Stimulated activated naive CD8-positive, alpha-beta T cell treated with anti-CD3 and anti-CD28 coated beads, Interleukin-15, amount 100 ng/mL, for 72 hours (primary cell): ENCODE measurements around the gene KIAA1549.
A peak's percentile ranks its signal among the peaks of the same experiment; 100 is the strongest.

Source experiments
- ATAC-seq: fragments of 150-1000 bp; cut with Tn5 transposase; 2 replicates; pipeline ENCODE4 v1.10.0; 2021; ENCODE audit warnings: mild to moderate bottlenecking, moderate library complexity
- DNase-seq, 2 donors: peaks; one replicate each; pipeline ENCODE4 v3.0.0; 2021 to 2022
- H3K27ac Mint-ChIP-seq, 2 donors: one replicate each; pipeline ENCODE4 v1.8.0; 2022; ENCODE audit warnings: mild to moderate bottlenecking in 2 of 2, mixed read lengths in 2 of 2, moderate library complexity in 2 of 2
- H3K27me3 Mint-ChIP-seq: one replicate; pipeline ENCODE4 v1.8.0; 2022; ENCODE audit warnings: mixed read lengths
- H3K4me1 Mint-ChIP-seq: one replicate; pipeline ENCODE4 v1.8.0; 2022; ENCODE audit warnings: mild to moderate bottlenecking, mixed read lengths
- H3K4me3 Mint-ChIP-seq, 2 donors: one replicate each; pipeline ENCODE4 v1.8.0; 2022; ENCODE audit warnings: mild to moderate bottlenecking in 2 of 2, mixed read lengths in 2 of 2, moderate library complexity in 1 of 2
- H3K9me3 Mint-ChIP-seq, 2 donors: one replicate each; pipeline ENCODE4 v1.8.0; 2022; ENCODE audit warnings: mixed read lengths in 2 of 2

Gene KIAA1549

DNA sequence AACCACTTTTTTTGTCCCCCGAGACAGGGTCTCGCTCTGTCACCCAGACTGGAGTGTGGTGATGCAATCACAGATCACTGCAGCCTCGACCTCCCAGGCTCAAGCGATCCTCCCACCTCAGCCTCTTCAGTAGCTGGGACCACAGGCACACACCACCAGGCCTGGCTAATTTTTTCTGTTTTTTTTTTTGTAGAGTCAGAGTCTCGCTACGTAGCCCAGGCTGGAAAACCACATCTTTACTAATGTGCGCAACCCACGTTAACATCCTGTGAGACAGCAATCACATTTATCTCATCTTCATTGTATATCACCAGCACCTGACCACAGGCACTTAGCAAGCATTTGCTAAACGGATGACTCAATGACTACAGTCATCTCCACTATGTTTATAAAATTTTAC is 105.4 kb downstream of the KIAA1549 start:
- peak overlapping the region in 1 of 2 donors; percentile 20 for H3K4me3 Mint-ChIP-seq
- no peaks in the 10 kb centered on the region for H3K27me3 Mint-ChIP-seq
- DNase-seq: peak; percentile 48 to 76
- peaks cover 15% of the 10 kb centered on the region for H3K4me1 Mint-ChIP-seq
- no peaks in the 10 kb centered on the region for H3K9me3 Mint-ChIP-seq
- ATAC-seq: peak; percentile 100
- peak overlapping the region in 1 of 2 donors; percentile 80 for H3K27ac Mint-ChIP-seq

DNA sequence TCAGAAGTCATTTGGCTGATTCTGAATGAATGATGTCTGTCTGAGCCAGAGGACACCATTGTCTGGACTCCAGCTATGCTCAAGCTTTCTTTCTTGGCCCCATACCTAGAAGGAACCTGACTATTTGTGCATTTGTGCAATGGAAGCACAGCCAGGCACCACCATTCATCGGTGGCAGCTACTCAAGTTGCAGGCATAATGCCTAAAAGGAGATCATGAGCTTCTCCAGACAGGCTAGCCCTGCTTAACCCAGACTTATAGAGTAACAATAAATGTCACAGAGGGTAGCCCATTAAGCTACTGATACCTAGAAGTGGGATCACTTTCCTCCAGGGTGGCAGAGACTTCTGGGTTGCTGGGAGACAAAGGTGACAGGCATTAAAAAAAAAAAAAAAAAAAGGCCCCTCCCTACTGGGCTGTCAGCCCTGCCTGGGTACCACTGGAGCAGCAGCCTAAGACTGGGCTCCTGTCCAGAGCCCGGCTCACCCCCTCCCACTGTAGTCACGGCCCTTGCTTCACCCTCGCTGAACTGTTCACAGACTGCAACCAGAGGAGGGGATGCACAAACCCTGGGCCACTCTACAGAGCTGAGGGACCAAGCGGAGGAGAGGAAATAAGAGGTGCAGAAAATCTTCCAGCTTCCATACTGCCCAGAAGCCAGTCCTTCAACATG is 107.8 kb downstream of the KIAA1549 start:
- H3K4me1 Mint-ChIP-seq: peaks cover 15% of the 10 kb centered on the region
- no peak overlapping the region for H3K4me3 Mint-ChIP-seq
- H3K27me3 Mint-ChIP-seq: no peaks in the 10 kb centered on the region
- no peaks in the 10 kb centered on the region for H3K9me3 Mint-ChIP-seq
- no peak for DNase-seq
- no peak overlapping the region for H3K27ac Mint-ChIP-seq
- no peak for ATAC-seq

DNA sequence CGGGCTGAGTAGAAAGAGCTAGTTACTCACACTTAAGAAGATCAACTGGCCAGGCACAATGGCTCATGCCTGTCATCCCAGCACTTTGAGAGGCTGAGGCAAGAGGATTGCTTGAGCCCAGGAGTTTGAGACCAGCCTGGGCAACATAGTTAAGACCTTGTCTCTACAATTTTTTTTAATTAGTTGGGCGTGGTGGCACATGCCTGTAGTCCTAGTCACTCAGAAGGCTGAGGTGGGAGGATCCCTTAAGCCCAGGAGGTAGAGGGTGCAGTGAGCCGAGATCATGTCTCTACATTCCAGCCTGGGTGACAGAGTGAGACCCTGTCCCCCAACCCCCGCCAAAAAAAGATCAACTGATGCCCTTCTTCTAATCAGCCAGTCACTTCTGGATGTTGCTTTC is 108.6 kb downstream of the KIAA1549 start:
- H3K9me3 Mint-ChIP-seq: no peaks in the 10 kb centered on the region
- DNase-seq (no peak), ATAC-seq (no peak)
- no peak overlapping the region for H3K27ac Mint-ChIP-seq
- H3K4me1 Mint-ChIP-seq: peaks cover 15% of the 10 kb centered on the region
- H3K27me3 Mint-ChIP-seq: no peaks in the 10 kb centered on the region
- no peak overlapping the region for H3K4me3 Mint-ChIP-seq

DNA sequence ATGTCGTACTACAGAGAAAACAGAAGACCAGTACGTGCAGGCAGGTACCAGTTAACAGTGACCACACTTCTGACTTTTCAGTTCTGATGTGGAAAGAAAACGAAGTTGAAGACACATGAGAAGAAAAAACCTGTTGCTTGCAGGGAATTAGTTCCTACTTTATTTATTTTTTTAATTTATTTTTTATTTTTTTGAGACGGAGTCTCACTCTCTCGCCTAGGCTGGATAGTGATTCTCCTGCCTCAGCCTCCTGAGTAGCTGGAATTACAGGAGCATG is 109.4 kb downstream of the KIAA1549 start:
- DNase-seq (no peak), ATAC-seq (no peak)
- Mint-ChIP-seq H3K27ac (no peak overlapping the region), H3K27me3 (no peaks in the 10 kb centered on the region), H3K4me1 (peaks cover 15% of the 10 kb centered on the region), H3K4me3 (no peak overlapping the region), H3K9me3 (no peaks in the 10 kb centered on the region)

DNA sequence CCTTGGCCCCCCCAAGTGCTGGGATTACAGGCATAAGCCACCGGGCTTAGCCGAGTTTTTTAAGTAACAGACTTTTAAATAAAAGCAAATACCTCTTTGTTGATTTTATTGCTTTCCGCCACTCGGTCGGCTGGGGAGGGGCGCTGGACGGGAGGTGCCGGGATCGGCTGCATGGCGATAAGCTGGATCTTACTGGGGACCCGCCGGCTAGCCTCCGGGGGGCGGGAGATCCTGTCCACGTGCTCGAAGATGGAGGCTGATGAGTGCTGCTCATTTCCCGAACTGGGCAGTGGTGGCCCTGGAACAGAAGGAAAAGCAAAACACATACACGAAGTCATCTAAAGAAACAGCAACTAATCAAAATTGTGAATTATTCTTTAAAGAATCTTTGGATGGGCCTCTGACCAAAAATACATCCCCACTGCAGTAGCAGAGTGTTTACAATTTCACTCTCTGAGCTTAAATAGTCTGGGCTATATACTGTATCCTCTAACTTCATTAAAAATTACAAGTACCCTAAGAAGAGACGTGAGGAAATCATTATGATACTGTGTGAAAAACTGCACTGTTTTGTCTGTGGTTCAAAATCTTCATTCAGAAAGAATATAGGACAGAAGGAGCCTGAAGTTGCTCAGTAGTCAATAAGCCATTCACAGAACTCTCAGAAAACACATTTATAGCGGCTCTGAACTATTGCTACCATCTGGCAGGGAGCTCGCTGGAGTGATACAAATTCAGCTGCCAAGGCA is 110.0 kb downstream of the KIAA1549 start:
- H3K9me3 Mint-ChIP-seq: no peaks in the 10 kb centered on the region
- H3K27me3 Mint-ChIP-seq: no peaks in the 10 kb centered on the region
- H3K27ac Mint-ChIP-seq: peak overlapping the region in 1 of 2 donors; percentile 31
- no peak overlapping the region for H3K4me3 Mint-ChIP-seq
- DNase-seq (no peak), ATAC-seq (no peak)
- H3K4me1 Mint-ChIP-seq: peaks cover 11% of the 10 kb centered on the region

DNA sequence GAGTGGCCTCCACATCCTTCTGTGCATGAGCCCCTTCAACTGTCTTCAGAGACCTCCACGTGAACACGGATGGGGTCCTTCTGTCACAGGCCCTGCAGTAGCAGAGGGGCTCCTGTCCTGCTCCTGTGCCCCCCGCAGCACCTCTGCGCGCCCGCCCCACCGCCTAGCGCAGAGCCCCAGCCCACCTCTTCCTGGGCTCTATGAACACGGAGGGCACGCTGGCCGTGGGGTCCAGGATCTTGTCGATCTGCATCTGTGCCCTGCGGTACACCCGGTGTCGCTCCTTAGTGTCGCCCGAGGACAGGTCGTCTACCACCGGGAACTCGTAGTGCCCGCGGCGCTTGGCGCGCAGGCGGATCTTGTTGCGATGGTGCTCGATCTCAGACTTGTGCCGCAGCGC is 111.8 kb downstream of the KIAA1549 start:
- Mint-ChIP-seq H3K4me1 (peaks cover 10% of the 10 kb centered on the region), H3K9me3 (no peaks in the 10 kb centered on the region)

DNA sequence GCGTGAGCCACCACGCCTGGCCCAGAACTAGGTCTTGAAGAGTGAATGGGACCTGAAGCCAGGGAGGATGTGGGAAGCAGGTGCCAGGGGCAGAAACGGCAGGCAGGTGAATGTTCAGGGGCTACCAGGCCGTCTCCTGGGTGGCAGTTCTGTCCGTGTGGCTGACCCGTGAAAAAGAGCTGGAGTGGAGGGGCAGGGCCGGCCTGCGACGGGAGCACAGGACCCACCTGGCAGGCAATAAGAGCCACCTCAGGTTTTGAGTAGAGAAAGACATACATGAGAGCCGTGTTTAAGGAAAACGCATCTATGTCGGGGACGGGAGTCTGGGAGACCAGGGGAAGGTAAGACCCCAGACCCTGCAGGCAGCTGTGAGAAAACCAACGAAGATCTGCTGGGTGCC is 112.5 kb downstream of the KIAA1549 start:
- no peak overlapping the region for H3K4me3 Mint-ChIP-seq
- peak overlapping the region; percentile 38 to 71 for H3K27ac Mint-ChIP-seq
- DNase-seq (no peak), ATAC-seq (no peak)
- peaks cover 10% of the 10 kb centered on the region for H3K4me1 Mint-ChIP-seq
- H3K27me3 Mint-ChIP-seq: no peaks in the 10 kb centered on the region
- H3K9me3 Mint-ChIP-seq: no peaks in the 10 kb centered on the region

More for the DNA sequence above, 111.8 kb downstream of the KIAA1549 start:
- no peak for DNase-seq
- Mint-ChIP-seq H3K27ac (no peak overlapping the region), H3K27me3 (no peaks in the 10 kb centered on the region), H3K4me3 (no peak overlapping the region)
- peak; percentile 50 for ATAC-seq

DNA sequence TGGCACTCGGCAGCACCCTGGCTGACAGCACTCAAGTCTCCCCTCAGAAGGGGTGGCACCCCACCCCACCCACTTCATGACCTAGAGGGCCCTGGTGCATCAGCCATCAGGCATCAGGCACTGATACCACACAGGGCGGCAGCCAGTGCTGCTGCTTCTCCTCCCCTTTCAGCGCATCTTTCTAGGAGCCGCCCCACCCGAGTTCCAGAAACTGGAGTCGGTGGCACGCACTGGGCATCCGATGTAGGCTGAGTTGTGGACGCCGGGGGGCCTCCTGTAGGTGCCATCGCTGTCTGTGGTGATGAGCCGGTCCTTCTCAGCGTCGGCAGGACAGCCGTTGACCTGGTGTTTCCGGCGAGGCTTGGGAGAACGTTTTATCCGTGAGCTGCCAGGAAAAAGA is 113.4 kb downstream of the KIAA1549 start:
- Mint-ChIP-seq H3K9me3 (no peaks in the 10 kb centered on the region), H3K27me3 (no peaks in the 10 kb centered on the region), H3K4me3 (no peak overlapping the region), H3K27ac (no peak overlapping the region), H3K4me1 (peaks cover 10% of the 10 kb centered on the region)
- DNase-seq: no peak
- no peak for ATAC-seq

DNA sequence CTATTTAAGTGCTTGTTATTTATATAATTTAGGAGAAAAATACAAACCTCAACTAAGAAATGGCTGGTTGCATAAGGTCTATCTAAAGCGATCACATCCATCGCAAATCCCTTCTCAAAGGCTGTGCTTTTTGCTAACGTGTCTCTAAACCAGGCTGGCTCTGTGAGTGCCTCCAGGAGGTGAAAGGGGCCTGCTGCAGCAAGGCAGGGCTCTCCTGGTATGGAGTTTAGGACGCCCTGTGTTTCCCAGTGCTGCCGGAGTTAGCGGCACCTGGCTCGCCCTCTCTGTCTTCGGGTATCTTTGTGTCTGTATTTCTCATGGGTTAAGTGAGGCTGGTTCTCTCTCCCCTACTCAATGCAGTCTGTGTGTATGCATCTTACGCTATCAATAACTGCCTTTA is 114.8 kb downstream of the KIAA1549 start:
- ATAC-seq: no peak
- no peak overlapping the region for H3K27ac Mint-ChIP-seq
- no peak overlapping the region for H3K4me3 Mint-ChIP-seq

DNA sequence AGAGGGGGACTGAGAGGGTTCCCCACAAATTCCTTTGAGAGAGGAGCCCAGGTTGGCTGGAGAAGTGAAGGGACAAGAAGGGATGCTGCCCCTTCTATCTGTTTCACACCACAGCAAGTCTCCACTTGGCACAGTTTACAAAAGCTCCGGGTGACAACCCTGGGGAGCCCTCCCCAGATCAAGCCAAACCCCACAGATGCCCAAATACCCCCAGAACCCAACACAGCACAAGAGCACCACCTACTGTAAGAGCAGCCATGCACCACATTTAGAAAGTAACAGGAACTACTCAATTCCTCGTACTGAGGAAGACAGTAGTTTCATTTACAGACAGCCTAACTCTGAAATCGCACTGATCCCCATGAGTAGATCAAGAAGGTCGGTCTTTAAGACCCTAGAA is 115.3 kb downstream of the KIAA1549 start:
- Mint-ChIP-seq H3K4me1 (peaks cover 10% of the 10 kb centered on the region), H3K27ac (peak overlapping the region; percentile 4 to 10), H3K4me3 (no peak overlapping the region), H3K27me3 (no peaks in the 10 kb centered on the region), H3K9me3 (no peaks in the 10 kb centered on the region)
- DNase-seq (peak; percentile 32 to 49), ATAC-seq (peak; percentile 80)

More for the DNA sequence above, 114.8 kb downstream of the KIAA1549 start:
- DNase-seq: no peak
- H3K9me3 Mint-ChIP-seq: no peaks in the 10 kb centered on the region
- peaks cover 10% of the 10 kb centered on the region for H3K4me1 Mint-ChIP-seq
- H3K27me3 Mint-ChIP-seq: no peaks in the 10 kb centered on the region

DNA sequence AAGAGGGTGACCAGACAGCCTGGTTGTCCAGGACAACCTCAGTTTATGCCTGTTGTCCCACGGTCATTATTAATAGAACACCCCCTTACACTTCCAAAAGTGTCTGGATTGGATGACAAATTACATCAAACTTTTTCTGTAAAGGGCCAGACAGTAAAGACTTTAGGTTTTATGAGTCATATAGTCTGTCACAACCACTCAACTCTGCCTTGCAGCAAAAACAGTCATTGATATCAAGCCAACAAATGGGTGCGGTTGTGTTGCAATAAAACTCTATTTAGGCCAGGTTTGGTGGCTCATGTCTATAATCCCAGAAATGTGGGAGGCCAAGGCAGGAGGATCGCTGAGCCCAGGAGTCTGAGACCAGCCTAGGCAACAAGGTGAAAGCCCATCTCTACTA is 116.5 kb downstream of the KIAA1549 start:
- no peak overlapping the region for H3K4me3 Mint-ChIP-seq
- H3K9me3 Mint-ChIP-seq: no peaks in the 10 kb centered on the region
- no peak for ATAC-seq
- peaks cover 10% of the 10 kb centered on the region for H3K4me1 Mint-ChIP-seq
- no peak overlapping the region for H3K27ac Mint-ChIP-seq
- H3K27me3 Mint-ChIP-seq: no peaks in the 10 kb centered on the region
- no peak for DNase-seq

DNA sequence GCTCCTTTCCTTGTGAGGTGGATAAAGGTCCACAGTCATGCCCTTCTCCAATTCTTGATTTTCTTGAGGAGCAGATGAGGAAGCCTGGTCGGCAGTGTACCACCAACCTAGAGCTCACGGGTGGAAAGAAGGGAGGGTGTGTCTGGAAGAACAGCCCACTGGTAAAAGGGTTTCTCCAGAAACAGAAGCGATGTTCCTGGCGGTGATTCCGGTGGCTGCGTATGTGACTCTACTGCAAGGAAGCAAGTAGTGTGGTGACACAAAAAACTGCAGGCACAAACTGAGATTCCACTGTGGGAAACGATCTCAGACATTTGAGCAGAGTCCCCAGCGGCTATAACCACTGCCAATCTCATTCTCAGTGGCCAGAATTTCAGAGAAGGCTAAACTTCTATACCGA is 117.3 kb downstream of the KIAA1549 start:
- no peak for ATAC-seq
- peaks cover 10% of the 10 kb centered on the region for H3K4me1 Mint-ChIP-seq
- DNase-seq: no peak
- H3K9me3 Mint-ChIP-seq: no peaks in the 10 kb centered on the region
- no peaks in the 10 kb centered on the region for H3K27me3 Mint-ChIP-seq
- no peak overlapping the region for H3K4me3 Mint-ChIP-seq
- H3K27ac Mint-ChIP-seq: no peak overlapping the region

DNA sequence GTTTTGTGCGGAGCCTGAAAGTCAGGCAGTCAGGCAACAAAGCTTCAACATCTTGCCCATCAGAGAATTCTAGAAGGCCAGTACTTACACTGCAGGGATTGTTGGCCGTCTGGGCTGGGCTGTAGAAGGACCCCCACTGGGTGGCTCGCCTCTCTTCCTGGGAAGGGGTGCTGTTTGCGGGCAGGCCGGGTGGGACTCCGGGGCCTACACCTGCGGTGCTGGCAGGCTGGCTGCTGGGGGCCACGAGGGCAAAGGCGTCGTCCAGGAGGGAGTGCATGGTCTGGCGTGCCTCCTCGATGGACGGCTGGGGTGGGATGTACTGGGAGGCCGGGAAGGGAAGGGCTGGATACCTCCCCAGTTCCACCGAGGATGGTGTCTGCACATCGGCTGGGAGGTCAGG is 120.1 kb downstream of the KIAA1549 start:
- no peak overlapping the region for H3K4me3 Mint-ChIP-seq
- H3K27ac Mint-ChIP-seq: no peak overlapping the region
- peaks cover 6 to 18% of the 10 kb centered on the region in 2 donors for H3K9me3 Mint-ChIP-seq
- no peak for ATAC-seq
- DNase-seq: no peak
- peaks cover 9% of the 10 kb centered on the region for H3K4me1 Mint-ChIP-seq
- H3K27me3 Mint-ChIP-seq: no peaks in the 10 kb centered on the region

DNA sequence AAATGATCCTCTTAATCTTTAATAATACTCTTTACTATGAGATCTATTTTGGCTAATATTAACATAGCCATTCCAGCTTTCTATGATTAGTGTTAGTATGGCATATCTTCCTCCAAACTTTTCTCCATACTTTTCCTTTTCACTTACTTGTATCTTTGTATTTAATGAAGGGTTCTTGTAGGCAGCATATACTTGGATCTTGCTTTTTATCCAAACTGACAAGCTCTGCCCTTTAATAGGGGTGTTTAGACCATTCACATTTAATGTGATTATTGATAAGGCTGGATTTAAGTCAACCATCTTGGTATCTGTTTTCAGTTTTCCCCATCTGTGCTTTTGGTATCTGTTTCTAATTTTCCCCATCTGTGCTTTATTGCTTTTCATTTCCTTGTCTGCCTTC is 123.5 kb downstream of the KIAA1549 start:
- ATAC-seq (no peak), DNase-seq (no peak)
- H3K4me1 Mint-ChIP-seq: peaks cover 8% of the 10 kb centered on the region
- H3K4me3 Mint-ChIP-seq: no peak overlapping the region
- peaks cover 6 to 19% of the 10 kb centered on the region in 2 donors for H3K9me3 Mint-ChIP-seq
- no peak overlapping the region for H3K27ac Mint-ChIP-seq
- no peaks in the 10 kb centered on the region for H3K27me3 Mint-ChIP-seq

DNA sequence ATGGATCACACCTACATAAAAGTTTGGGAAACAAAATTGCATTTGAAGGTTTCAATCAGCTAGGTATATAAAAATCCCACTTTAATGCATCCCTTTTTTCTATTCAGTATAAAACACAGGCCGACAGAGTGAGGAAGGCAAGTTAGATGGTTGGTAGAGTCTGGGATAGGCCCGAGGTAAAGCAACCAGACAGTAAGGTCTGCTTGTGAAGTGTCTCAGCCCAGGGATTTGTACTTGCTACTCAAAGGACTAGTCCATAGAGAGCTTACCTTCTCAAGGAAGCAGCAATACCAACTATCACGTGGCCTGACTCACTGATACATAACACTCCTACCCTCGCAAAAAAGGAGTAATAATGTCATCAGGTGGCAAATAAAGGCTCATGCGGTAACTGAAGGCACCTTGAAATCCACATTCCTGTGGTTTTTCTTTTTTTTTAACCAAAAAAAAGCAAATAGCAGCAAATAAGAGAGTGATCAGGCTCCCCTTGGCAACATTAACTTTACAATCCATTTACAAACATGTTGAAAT is 127.0 kb downstream of the KIAA1549 start:
- Mint-ChIP-seq H3K4me3 (no peak overlapping the region), H3K9me3 (peaks cover 6 to 19% of the 10 kb centered on the region in 2 donors), H3K27ac (no peak overlapping the region), H3K4me1 (peaks cover 8% of the 10 kb centered on the region), H3K27me3 (no peaks in the 10 kb centered on the region)
- no peak for ATAC-seq
- no peak for DNase-seq

DNA sequence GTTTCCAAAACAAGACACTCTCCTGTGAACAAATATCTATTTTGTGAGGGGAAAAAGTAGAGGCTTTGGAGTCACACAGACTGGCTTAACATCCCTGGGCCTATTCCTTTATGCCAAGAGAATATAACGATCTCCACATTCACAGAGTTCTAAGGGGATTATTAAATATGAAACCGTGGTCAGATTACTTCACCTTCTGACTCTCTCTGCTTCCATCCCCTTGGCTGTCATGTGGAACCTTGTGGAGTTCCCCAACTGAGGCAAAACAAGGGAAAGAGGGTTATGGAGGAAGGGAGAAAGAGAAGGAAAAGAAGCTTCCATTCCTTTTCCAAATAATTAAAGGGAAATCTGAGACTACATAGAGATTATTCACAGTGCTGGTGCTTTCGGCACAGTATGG is 127.7 kb downstream of the KIAA1549 start:
- Mint-ChIP-seq H3K4me3 (no peak overlapping the region), H3K4me1 (peaks cover 8% of the 10 kb centered on the region), H3K27ac (no peak overlapping the region), H3K27me3 (no peaks in the 10 kb centered on the region), H3K9me3 (peaks cover 6 to 19% of the 10 kb centered on the region in 2 donors)
- ATAC-seq (peak; percentile 69), DNase-seq (no peak)
